Suprapubic skin (tissue), 4 donors: ENCODE data around the gene NR2E3. TPM values are rescaled to one million over a fixed set of nuclear protein-coding genes. Genes with fewer than 3 reads are reported as not detected.

ENCODE experiments used
- DNase-seq, 2 donors: peaks; one replicate each; pipeline ENCODE4 v3.0.0-alpha.2; 2019; ENCODE audit warnings: low spot score in 2 of 2
- H3K27ac ChIP-seq: fragments of 200-600 bp; sonication (generic); one replicate; pipeline ENCODE4 v1.5.1; 2019
- H3K27me3 ChIP-seq: fragments of 200-600 bp; sonication (generic); one replicate; pipeline ENCODE4 v1.5.1; 2019
- H3K36me3 ChIP-seq: fragments of 200-600 bp; sonication (generic); one replicate; pipeline ENCODE4 v1.5.1; 2019
- H3K4me1 ChIP-seq: fragments of 200-600 bp; sonication (generic); one replicate; pipeline ENCODE4 v1.5.1; 2019
- H3K4me3 ChIP-seq: fragments of 200-600 bp; sonication (generic); one replicate; pipeline ENCODE4 v1.5.1; 2019; ENCODE audit warnings: mild to moderate bottlenecking
- H3K9me3 ChIP-seq: fragments of 200-600 bp; sonication (generic); one replicate; pipeline ENCODE4 v1.5.1; 2019
- CTCF ChIP-seq, 2 donors: fragments of 200-600 bp in 1 of 2; fragments of 450-650 bp in 1 of 2; sonication (generic) in 1 of 2; IDR thresholded peaks; one replicate each; pipeline ENCODE4 v1.5.1; 2016 to 2019; ENCODE audit warnings: antibody characterized with exemption in 2 of 2, mild to moderate bottlenecking in 1 of 2, moderate library complexity in 1 of 2
- EP300 ChIP-seq: sonication (generic); formaldehyde crosslinking; IDR thresholded peaks from one replicate; pipeline ENCODE4 v1.6.1; 2017; ENCODE audit warnings: antibody characterized with exemption
- POLR2A ChIP-seq, 2 donors: fragments of 450-650 bp; IDR thresholded peaks; one replicate each; pipeline ENCODE4 v1.6.1; 2017; ENCODE audit warnings: antibody characterized with exemption in 2 of 2, mild to moderate bottlenecking in 2 of 2, moderate library complexity in 2 of 2
- POLR2AphosphoS5 ChIP-seq, 3 donors: sonication (generic); formaldehyde crosslinking; IDR thresholded peaks; one replicate each; pipeline ENCODE4 v1.6.1; 2017; ENCODE audit warnings: antibody characterized with exemption in 3 of 3
- whole genome bisulfite sequencing: methylation state at CpG from one replicate; pipeline ENCODE4 v1.1.5; 2018; 5-methylcytosine and 5-hydroxymethylcytosine counted together
- total RNA-seq, 4 donors: library from RNA; depleted of rRNA; stranded (reverse); fragments of >200 nt; gene quantifications; one replicate each; pipeline ENCODE4 v1.1.0, GENCODE V29; 2016

NR2E3 gene
- total RNA-seq, 4 donors from 2014 or later, result 0.48 TPM; not detected in 3

GRCh38 chr15:71813723-71814470, 3.5 kb downstream of the NR2E3 start:
- DNase-seq, result no peak
- no peaks in the 10 kb centered on the region for H3K27me3 ChIP-seq
- H3K27ac ChIP-seq, result no peak overlapping the region
- TF ChIP-seq EP300 (no peak), POLR2AphosphoS5 (IDR thresholded peaks at IDR 0.05) (no peak), POLR2A (IDR thresholded peaks at IDR 0.05) (no peak), CTCF (IDR thresholded peaks at IDR 0.05) (no peak)
- H3K9me3 ChIP-seq, result no peaks in the 10 kb centered on the region
- WGBS, result 55% methylated on average over 3 of the region's 9 CpGs
- no peak overlapping the region for H3K4me3 ChIP-seq
- no peaks in the 10 kb centered on the region for H3K4me1 ChIP-seq
- no peaks in the 10 kb centered on the region for H3K36me3 ChIP-seq

- no peak for TF ChIP-seq POLR2AphosphoS5 (IDR thresholded peaks at IDR 0.05)
- no peak for TF ChIP-seq EP300
- TF ChIP-seq CTCF (IDR thresholded peaks at IDR 0.05), result no peak
- Histone ChIP-seq H3K4me3 (no peak overlapping the region), H3K36me3 (no peaks in the 10 kb centered on the region), H3K9me3 (no peaks in the 10 kb centered on the region), H3K27ac (no peak overlapping the region), H3K27me3 (no peaks in the 10 kb centered on the region), H3K4me1 (no peaks in the 10 kb centered on the region)
- WGBS, result 72% methylated on average over 3 of the region's 3 CpGs
- no peak for DNase-seq
These were observed 4.9 kb downstream of the NR2E3 start for GRCh38 chr15:71815301-71815700.

- no peak for DNase-seq
- no peaks in the 10 kb centered on the region for H3K4me1 ChIP-seq
- WGBS, result 98% methylated on average over 13 of the region's 13 CpGs
- no peak overlapping the region for H3K27ac ChIP-seq
- peaks cover 8% of the 10 kb centered on the region for H3K36me3 ChIP-seq
- no peak overlapping the region for H3K4me3 ChIP-seq
- TF ChIP-seq CTCF (IDR thresholded peaks at IDR 0.05) (no peak), EP300 (no peak), POLR2AphosphoS5 (IDR thresholded peaks at IDR 0.05) (no peak), POLR2A (IDR thresholded peaks at IDR 0.05) (no peak)
- H3K9me3 ChIP-seq, result peaks cover 14% of the 10 kb centered on the region
- no peaks in the 10 kb centered on the region for H3K27me3 ChIP-seq
These were observed 7.0 kb downstream of the NR2E3 start for GRCh38 chr15:71817351-71817750.

- Histone ChIP-seq H3K4me3 (no peak overlapping the region), H3K27ac (no peak overlapping the region), H3K4me1 (no peaks in the 10 kb centered on the region), H3K36me3 (peaks cover 35% of the 10 kb centered on the region), H3K9me3 (peaks cover 29% of the 10 kb centered on the region), H3K27me3 (no peaks in the 10 kb centered on the region)
- 100% methylated on average over 1 of the region's 1 CpG for WGBS
- TF ChIP-seq EP300 (no peak), CTCF (IDR thresholded peaks at IDR 0.05) (no peak), POLR2A (IDR thresholded peaks at IDR 0.05) (no peak), POLR2AphosphoS5 (IDR thresholded peaks at IDR 0.05) (no peak)
- DNase-seq, result no peak
These were observed 9.8 kb downstream of the NR2E3 start for GRCh38 chr15:71820127-71820526.

- Histone ChIP-seq H3K9me3 (peaks cover 29% of the 10 kb centered on the region), H3K27ac (no peak overlapping the region), H3K27me3 (no peaks in the 10 kb centered on the region), H3K4me1 (no peaks in the 10 kb centered on the region), H3K36me3 (peaks cover 48% of the 10 kb centered on the region), H3K4me3 (no peak overlapping the region)
- 90% methylated on average over 5 of the region's 5 CpGs for WGBS
- DNase-seq, result no peak
- TF ChIP-seq POLR2AphosphoS5 (IDR thresholded peaks at IDR 0.05), result no peak
- no peak for TF ChIP-seq CTCF (IDR thresholded peaks at IDR 0.05)
- TF ChIP-seq POLR2A (IDR thresholded peaks at IDR 0.05), result no peak
- no peak for TF ChIP-seq EP300
These were observed 11.3 kb downstream of the NR2E3 start for GRCh38 chr15:71821547-71822129.
